8988T (cell line): ENCODE measurements around the gene APMAP.
"Not testable (repeated sequence)": the region's sequence is repeated elsewhere in the genome, so short reads cannot be mapped to it uniquely, and the experiment has no call there.

Experiments used
- DNase-seq: peaks from one replicate; pipeline ENCODE4 v3.0.0; 2011

APMAP gene

GRCh38 chr20:25005661-25006060, 13.1 kb upstream of the APMAP start:
- DNase-seq: no peak

- no peak for DNase-seq
Measured at GRCh38 chr20:25005220-25005619, 12.7 kb upstream of the APMAP start.

GRCh38 chr20:25003002-25003401, 10.5 kb upstream of the APMAP start:
- no peak for DNase-seq

GRCh38 chr20:25001323-25001722, 8.8 kb upstream of the APMAP start:
- DNase-seq: not testable (repeated sequence)

- DNase-seq: no peak
Measured at GRCh38 chr20:25000268-25000801, 7.8 kb upstream of the APMAP start.

GRCh38 chr20:24999568-24999967, 7.0 kb upstream of the APMAP start:
- no peak for DNase-seq

- no peak for DNase-seq
Measured at GRCh38 chr20:24998631-24999445, 6.3 kb upstream of the APMAP start.

GRCh38 chr20:24998121-24998520, 5.6 kb upstream of the APMAP start:
- DNase-seq: no peak

- DNase-seq: no peak
Measured at GRCh38 chr20:24996449-24997377, 4.2 kb upstream of the APMAP start.

- no peak for DNase-seq
Measured at GRCh38 chr20:24995741-24996448, 3.3 kb upstream of the APMAP start.

GRCh38 chr20:24994470-24995368, 2.2 kb upstream of the APMAP start:
- peak; percentile 50 for DNase-seq

- no peak for DNase-seq
Measured at GRCh38 chr20:24994186-24994465, 1.6 kb upstream of the APMAP start.

- no peak for DNase-seq
Measured at GRCh38 chr20:24993337-24994185, 1.0 kb upstream of the APMAP start.

GRCh38 chr20:24991897-24992486, 559 bp downstream of the APMAP start:
- DNase-seq: no peak

GRCh38 chr20:24990810-24991252, 1.7 kb downstream of the APMAP start:
- no peak for DNase-seq

GRCh38 chr20:24989162-24989561, 3.4 kb downstream of the APMAP start:
- DNase-seq: no peak

- DNase-seq: no peak
Measured at GRCh38 chr20:24987873-24988835, 4.4 kb downstream of the APMAP start.

- DNase-seq: no peak
Measured at GRCh38 chr20:24987244-24987643, 5.3 kb downstream of the APMAP start.

GRCh38 chr20:24986436-24987015, 6.0 kb downstream of the APMAP start:
- DNase-seq: no peak
